Activated naive CD4-positive, alpha-beta T cell treated with anti-CD3 and anti-CD28 coated beads for 36 hours (primary cell): ENCODE results near the gene NBAS. TPM values are rescaled to one million over a fixed set of nuclear protein-coding genes. Genes with fewer than 3 reads are reported as not detected.

Source experiments
- CTCF ChIA-PET: fragments of 350-600 bp; sonication (Branson Sonifier 250); formaldehyde crosslinking; loops from one replicate; lab custom pipeline; 2021; ENCODE audit warnings: antibody characterized with exemption; lab: Charles Lee
- DNase-seq: peaks from one replicate; pipeline ENCODE4 v3.0.0-alpha.2; 2020
- H3K27ac Mint-ChIP-seq: one replicate; pipeline ENCODE4 v1.8.0; 2021; ENCODE audit warnings: mild to moderate bottlenecking, mixed read lengths
- H3K27me3 Mint-ChIP-seq: one replicate; pipeline ENCODE4 v1.8.0; 2021; ENCODE audit warnings: low read depth, mixed read lengths
- H3K36me3 Mint-ChIP-seq: one replicate; pipeline ENCODE4 v1.8.0; 2021; ENCODE audit warnings: low read depth, mixed read lengths
- H3K4me1 Mint-ChIP-seq: one replicate; pipeline ENCODE4 v1.8.0; 2021; ENCODE audit warnings: low read depth, mixed read lengths
- H3K4me3 Mint-ChIP-seq: one replicate; pipeline ENCODE4 v1.8.0; 2021; ENCODE audit warnings: mild to moderate bottlenecking, moderate library complexity, mixed read lengths
- H3K9me3 Mint-ChIP-seq: one replicate; pipeline ENCODE4 v1.8.0; 2021; ENCODE audit warnings: mixed read lengths
- intact Hi-C: fragments of 100-400 bp; cut with micrococcal nuclease; formaldehyde crosslinking; loops from one replicate; pipeline ENCODE4 v1.15.1; 2023
- total RNA-seq, 2 experiments: library from RNA; stranded (reverse); gene quantifications; one replicate each; pipeline ENCODE4 v1.2.3, GENCODE V29; 2021

Gene NBAS
- total RNA-seq, 2 experiments from 2014 or later = 45.5 to 46.4 TPM

DNA sequence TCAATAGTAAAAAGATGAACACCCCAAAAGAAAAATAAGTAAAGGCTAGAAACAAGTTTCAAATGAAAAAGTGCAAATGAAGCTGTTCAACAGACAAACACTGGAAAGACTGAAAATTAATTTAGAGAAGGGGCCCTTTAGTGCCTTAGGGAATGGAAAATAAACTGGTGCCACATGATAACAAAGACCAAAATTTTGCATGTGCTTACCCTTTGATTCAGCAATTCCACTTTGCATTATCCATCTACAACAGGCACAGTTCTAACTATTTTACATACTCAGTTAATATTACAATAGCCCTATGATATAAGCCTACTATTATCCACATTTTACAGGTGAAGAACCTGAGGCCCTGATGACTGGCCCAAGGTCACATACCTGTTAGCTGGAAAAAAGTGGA is 183.9 kb downstream of the NBAS start:
- CTCF ChIA-PET = no interaction called here
- intact Hi-C loops = no loop called here
- no peak overlapping the region for H3K27ac Mint-ChIP-seq
- H3K9me3 Mint-ChIP-seq = no peaks in the 10 kb centered on the region
- H3K4me1 Mint-ChIP-seq = peaks cover 13% of the 10 kb centered on the region
- no peak overlapping the region for H3K4me3 Mint-ChIP-seq
- no peak for DNase-seq
- peaks cover 29% of the 10 kb centered on the region for H3K36me3 Mint-ChIP-seq
- H3K27me3 Mint-ChIP-seq = no peaks in the 10 kb centered on the region

DNA sequence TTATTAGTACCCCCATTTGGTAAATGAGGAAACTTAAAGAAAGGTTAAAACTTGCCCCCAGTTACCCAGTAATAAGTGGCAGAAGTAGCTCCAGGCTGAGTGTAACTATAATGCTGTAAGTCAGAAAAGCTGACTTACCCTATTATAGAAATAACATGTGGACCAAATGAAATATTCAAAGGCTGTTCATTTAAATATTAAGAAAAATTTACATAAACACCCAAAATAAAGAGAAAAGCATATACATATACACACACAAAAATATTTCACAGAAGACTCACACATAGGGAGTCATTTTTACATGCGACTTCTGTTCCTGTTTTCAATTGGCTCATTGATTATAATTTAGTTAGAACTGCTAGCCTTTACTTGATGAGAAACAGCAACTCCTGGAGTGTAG is 189.1 kb downstream of the NBAS start:
- peaks cover under 1% of the 10 kb centered on the region for H3K4me1 Mint-ChIP-seq
- H3K9me3 Mint-ChIP-seq = no peaks in the 10 kb centered on the region
- CTCF ChIA-PET = no interaction called here
- H3K27me3 Mint-ChIP-seq = no peaks in the 10 kb centered on the region
- H3K36me3 Mint-ChIP-seq = peaks cover 27% of the 10 kb centered on the region
- no peak overlapping the region for H3K4me3 Mint-ChIP-seq
- no peak for DNase-seq
- intact Hi-C loops = no loop called here
- H3K27ac Mint-ChIP-seq = no peak overlapping the region

DNA sequence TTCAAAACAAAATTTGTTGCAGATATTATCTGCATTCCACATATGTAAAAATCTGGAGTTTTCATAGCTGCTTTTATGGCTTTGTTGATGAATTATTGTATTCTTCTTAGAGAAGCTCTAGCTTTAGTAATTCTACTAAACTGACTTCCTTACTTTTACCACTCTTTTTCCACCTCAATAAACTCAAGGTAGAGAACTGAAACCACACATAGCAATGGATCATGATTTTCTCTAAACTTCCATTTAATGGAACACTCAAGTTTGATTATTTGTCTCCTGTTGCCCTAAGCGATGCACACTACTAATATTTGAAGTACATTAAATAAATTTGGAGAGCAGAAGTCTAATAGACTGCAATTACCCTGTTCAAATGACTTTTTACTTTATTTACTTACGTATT is 192.0 kb downstream of the NBAS start:
- DNase-seq = no peak
- Mint-ChIP-seq H3K4me3 (no peak overlapping the region), H3K27me3 (no peaks in the 10 kb centered on the region), H3K27ac (no peak overlapping the region), H3K36me3 (peaks cover 43% of the 10 kb centered on the region), H3K4me1 (peaks cover 2% of the 10 kb centered on the region), H3K9me3 (no peaks in the 10 kb centered on the region)
- CTCF ChIA-PET = no interaction called here
- intact Hi-C loops = no loop called here

DNA sequence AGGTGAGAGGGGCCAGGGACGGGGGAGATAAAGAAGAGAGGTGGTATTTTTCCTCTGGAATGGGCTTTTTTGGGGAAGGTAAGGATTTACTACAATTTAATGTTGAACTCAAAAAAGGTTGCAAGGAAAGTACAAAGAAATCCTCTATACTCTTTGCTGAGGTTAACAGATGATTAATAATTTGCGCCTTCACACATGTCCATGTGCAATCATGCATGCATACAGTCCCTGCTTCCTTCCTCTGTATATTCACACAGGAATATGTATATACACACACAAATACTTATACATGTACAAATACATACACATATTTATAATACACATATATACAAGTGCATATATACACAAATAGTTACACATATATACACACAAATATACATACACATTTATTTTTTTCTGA is 193.4 kb downstream of the NBAS start:
- H3K27ac Mint-ChIP-seq = no peak overlapping the region
- H3K9me3 Mint-ChIP-seq = no peaks in the 10 kb centered on the region
- no peak for DNase-seq
- CTCF ChIA-PET = no interaction called here
- peaks cover 39% of the 10 kb centered on the region for H3K36me3 Mint-ChIP-seq
- intact Hi-C loops = no loop called here
- no peaks in the 10 kb centered on the region for H3K27me3 Mint-ChIP-seq
- peaks cover 2% of the 10 kb centered on the region for H3K4me1 Mint-ChIP-seq
- H3K4me3 Mint-ChIP-seq = no peak overlapping the region

DNA sequence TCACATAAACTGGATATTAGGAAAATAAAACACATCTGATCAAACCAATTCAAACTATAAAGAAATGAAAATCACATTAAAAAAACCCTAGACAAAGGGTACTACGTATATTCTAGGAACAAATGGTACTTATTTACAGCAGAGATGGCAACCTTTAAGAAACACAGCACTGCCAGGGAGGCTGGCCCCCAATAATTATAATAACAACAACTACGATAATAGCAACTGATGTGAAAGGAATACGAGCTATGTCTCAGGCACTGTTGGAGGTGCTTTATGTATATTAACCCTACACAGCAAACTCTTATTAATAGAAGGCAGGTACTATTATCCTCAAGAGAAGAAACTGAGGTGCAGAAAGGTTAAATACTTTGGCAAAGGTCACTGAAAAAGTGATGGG is 193.9 kb downstream of the NBAS start:
- no peaks in the 10 kb centered on the region for H3K9me3 Mint-ChIP-seq
- no peak for DNase-seq
- intact Hi-C loops = no loop called here
- H3K27ac Mint-ChIP-seq = no peak overlapping the region
- CTCF ChIA-PET = interaction anchor here (0.5 kb wide), 1 partner anchor 30 kb away, joined by 3 read pairs; no protein-coding TSS in a partner anchor
- no peak overlapping the region for H3K4me3 Mint-ChIP-seq
- H3K4me1 Mint-ChIP-seq = peaks cover 2% of the 10 kb centered on the region
- no peaks in the 10 kb centered on the region for H3K27me3 Mint-ChIP-seq
- peaks cover 34% of the 10 kb centered on the region for H3K36me3 Mint-ChIP-seq

DNA sequence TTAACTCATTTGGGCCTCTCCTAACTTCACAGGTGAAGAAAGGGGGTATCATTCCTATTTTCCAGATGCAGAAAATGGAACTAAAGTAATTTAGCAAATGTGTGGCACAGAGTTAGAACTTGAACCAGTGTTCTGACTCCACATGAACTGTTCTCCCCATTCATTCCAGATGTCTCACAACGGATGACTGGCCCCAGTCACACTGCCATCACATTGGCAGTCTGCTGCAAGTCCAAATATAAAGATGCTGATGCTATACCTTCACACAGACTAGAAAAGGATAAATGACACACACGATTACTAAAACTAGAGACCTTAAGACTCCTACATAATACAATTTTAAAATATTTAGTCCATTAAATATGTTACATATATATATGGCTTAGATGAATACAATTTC is 195.7 kb downstream of the NBAS start:
- peaks cover 34% of the 10 kb centered on the region for H3K36me3 Mint-ChIP-seq
- no peak overlapping the region for H3K27ac Mint-ChIP-seq
- no peaks in the 10 kb centered on the region for H3K9me3 Mint-ChIP-seq
- CTCF ChIA-PET = no interaction called here
- intact Hi-C loops = no loop called here
- no peak for DNase-seq
- H3K4me1 Mint-ChIP-seq = peaks cover 2% of the 10 kb centered on the region
- no peaks in the 10 kb centered on the region for H3K27me3 Mint-ChIP-seq
- no peak overlapping the region for H3K4me3 Mint-ChIP-seq

DNA sequence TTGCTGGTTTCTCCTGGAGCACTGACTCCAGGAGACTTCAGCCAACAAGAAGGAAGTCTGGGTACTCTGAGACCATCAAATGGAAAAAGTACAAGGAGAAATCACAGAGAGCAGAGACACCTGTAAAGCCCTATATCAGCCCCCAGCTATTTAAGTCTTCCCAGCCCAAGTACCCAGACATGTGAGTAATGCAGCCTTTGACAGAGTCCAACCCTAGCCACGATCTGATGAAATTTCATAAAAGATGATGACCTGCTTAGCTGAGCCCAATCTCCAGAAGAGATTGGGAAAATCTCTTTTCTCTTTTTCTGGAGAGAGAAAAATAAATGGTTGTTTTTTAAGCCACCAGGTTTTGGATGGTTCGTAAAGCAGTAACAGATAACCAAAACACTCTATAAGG is 196.6 kb downstream of the NBAS start:
- peaks cover 36% of the 10 kb centered on the region for H3K36me3 Mint-ChIP-seq
- H3K27ac Mint-ChIP-seq = no peak overlapping the region
- CTCF ChIA-PET = no interaction called here
- no peak overlapping the region for H3K4me3 Mint-ChIP-seq
- intact Hi-C loops = no loop called here
- no peaks in the 10 kb centered on the region for H3K9me3 Mint-ChIP-seq
- peaks cover 2% of the 10 kb centered on the region for H3K4me1 Mint-ChIP-seq
- DNase-seq = no peak
- no peaks in the 10 kb centered on the region for H3K27me3 Mint-ChIP-seq

DNA sequence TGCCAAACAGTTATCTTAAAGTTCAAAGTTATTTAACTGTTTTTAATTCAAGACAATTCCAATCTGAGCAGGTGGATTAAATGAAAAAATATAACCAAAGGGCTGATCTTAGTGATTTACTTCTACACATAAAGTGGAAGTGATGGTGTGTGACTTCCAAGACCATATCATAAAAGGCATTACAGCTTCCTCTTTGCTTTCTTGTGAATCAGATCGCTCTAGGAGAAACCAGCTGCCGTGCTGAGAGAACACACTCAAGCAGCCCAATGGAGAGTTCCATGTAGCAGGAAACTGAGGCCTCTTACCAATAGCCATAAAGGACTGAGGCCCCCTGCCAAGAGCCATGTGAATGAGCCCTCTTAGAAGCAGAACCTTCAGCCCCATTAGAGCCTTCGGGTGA is 197.4 kb downstream of the NBAS start:
- H3K4me1 Mint-ChIP-seq = peaks cover 2% of the 10 kb centered on the region
- H3K9me3 Mint-ChIP-seq = no peaks in the 10 kb centered on the region
- CTCF ChIA-PET = no interaction called here
- intact Hi-C loops = no loop called here
- H3K27me3 Mint-ChIP-seq = no peaks in the 10 kb centered on the region
- H3K4me3 Mint-ChIP-seq = no peak overlapping the region
- peaks cover 38% of the 10 kb centered on the region for H3K36me3 Mint-ChIP-seq
- no peak overlapping the region for H3K27ac Mint-ChIP-seq
- DNase-seq = no peak

DNA sequence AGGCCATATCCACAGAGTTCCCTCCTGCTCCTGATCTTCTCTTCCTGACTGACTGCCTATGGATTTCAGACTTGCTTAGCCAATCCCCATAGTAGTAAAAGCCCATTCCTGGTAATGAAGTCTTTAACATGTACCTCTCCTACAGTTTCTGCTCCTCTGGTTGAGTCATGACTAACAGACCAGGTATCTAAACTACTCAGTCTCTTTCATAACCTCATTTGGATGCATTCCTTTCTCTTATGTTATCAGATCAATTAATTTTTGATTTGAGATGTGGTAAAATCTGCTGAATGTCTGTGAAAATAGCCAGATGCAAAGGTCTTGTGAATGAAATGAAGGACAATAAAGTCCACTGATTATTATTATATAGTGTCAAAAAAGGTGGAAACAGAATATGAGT is 198.0 kb downstream of the NBAS start:
- no peaks in the 10 kb centered on the region for H3K9me3 Mint-ChIP-seq
- H3K27ac Mint-ChIP-seq = no peak overlapping the region
- DNase-seq = no peak
- peaks cover 40% of the 10 kb centered on the region for H3K36me3 Mint-ChIP-seq
- H3K27me3 Mint-ChIP-seq = no peaks in the 10 kb centered on the region
- intact Hi-C loops = no loop called here
- peaks cover 2% of the 10 kb centered on the region for H3K4me1 Mint-ChIP-seq
- no peak overlapping the region for H3K4me3 Mint-ChIP-seq
- CTCF ChIA-PET = no interaction called here

DNA sequence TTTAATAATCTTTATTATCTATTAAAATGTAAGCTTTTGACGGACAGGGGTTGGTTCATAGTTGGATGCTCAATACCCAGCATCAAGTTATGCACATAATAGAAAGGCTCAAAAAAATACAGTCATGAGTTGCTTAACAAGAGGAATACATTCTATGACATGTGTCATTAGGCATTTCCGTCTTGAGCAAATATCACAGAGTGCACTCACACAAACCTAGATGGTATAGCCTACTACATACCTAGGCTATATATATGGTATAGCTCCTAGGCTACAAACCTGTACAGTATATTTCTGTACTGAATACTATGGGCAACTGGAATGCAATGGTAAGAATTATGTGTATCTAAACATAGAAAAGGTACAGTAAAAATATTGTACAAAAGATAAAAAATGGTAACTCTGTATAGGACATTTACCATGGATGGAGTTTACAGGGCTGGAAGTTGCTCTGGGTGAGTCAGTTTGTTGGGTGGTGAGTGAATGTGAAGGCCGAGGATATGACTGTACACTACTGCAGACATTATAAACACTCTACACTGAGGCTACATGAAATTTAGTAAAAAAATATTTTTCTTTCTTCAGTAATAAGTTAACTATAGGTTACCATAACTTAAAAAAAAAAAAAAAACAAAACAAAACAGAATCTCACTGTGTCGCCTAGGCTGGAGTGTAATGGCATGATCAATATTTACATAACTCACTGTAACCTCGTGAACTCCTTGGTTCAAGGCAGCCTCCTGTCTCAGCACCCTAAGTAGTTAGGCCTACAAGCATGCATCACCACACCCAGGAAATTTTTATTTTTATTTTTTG is 201.2 kb downstream of the NBAS start:
- CTCF ChIA-PET = no interaction called here
- no peaks in the 10 kb centered on the region for H3K4me1 Mint-ChIP-seq
- DNase-seq = no peak
- intact Hi-C loops = no loop called here
- no peaks in the 10 kb centered on the region for H3K27me3 Mint-ChIP-seq
- H3K36me3 Mint-ChIP-seq = peaks cover 40% of the 10 kb centered on the region
- H3K4me3 Mint-ChIP-seq = no peak overlapping the region
- H3K27ac Mint-ChIP-seq = no peak overlapping the region
- no peaks in the 10 kb centered on the region for H3K9me3 Mint-ChIP-seq

DNA sequence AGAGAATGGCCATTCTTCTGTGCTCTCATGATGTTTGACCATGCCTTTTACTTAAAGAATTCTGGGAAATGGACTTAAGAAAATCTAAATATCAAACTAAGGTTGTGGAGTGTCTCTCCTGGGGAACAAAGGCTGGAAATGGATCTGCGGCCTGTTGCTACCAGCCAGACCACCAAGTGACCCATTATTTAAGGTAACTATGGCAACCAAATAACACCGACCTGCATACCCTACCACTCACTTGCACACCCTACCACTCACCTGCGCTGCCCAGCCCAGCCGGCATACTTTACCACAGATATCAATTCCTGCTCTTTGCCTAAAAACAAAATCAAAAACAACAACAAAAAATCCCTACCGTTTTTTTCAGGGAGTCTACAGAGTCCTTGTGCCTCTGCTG is 203.2 kb downstream of the NBAS start:
- Mint-ChIP-seq H3K36me3 (peaks cover 43% of the 10 kb centered on the region), H3K27me3 (no peaks in the 10 kb centered on the region), H3K27ac (no peak overlapping the region), H3K9me3 (no peaks in the 10 kb centered on the region), H3K4me3 (no peak overlapping the region), H3K4me1 (no peaks in the 10 kb centered on the region)
- no peak for DNase-seq
- intact Hi-C loops = no loop called here
- CTCF ChIA-PET = no interaction called here

DNA sequence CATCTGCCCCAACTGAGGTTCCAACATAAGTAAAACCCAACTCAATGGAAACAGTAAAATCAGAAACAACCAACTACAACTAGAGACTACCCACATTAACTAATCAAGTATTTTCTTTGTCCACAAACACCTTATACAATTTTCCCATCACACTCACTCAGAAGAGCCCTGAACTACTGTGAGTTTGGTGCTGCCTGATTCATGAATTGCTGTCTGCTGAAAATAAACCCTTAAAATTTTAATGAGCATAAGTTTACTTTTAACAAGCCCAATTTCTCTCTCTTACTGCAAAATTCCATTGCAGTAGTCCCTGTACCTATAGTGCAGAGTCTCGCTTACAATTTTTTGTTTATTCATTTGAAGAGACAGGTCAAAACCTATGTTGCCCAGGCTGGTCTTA is 203.9 kb downstream of the NBAS start:
- Mint-ChIP-seq H3K27me3 (no peaks in the 10 kb centered on the region), H3K27ac (no peak overlapping the region), H3K4me3 (no peak overlapping the region), H3K4me1 (no peaks in the 10 kb centered on the region), H3K9me3 (no peaks in the 10 kb centered on the region), H3K36me3 (peaks cover 50% of the 10 kb centered on the region)
- intact Hi-C loops = no loop called here
- no peak for DNase-seq
- CTCF ChIA-PET = no interaction called here

DNA sequence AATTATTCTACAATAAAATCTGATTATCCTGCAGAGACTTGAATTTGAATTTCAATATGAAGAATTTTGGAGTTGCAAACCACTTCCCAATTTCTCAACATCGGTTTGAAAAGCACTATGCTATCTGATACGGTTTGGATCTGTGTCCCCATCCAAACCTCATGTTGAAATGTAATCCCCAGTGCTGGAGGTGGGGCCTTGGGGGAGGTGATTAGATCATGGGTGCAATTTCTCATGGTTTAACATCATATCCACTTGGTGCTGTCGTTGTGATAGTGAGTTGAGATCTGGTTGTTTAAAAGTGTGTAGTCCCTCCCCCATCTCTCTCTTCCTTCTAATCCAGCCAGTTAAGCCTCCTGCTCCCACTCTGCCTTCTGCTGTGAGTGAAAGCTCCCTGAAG is 205.7 kb downstream of the NBAS start:
- Mint-ChIP-seq H3K36me3 (peaks cover 57% of the 10 kb centered on the region), H3K27me3 (no peaks in the 10 kb centered on the region), H3K4me3 (no peak overlapping the region), H3K4me1 (no peaks in the 10 kb centered on the region), H3K27ac (no peak overlapping the region), H3K9me3 (no peaks in the 10 kb centered on the region)
- no peak for DNase-seq
- CTCF ChIA-PET = no interaction called here
- intact Hi-C loops = no loop called here
